ENCODE results near the gene LGR4.
A peak's percentile ranks its signal among the peaks of the same experiment; 100 is the strongest.

The LGR4 gene

DNA sequence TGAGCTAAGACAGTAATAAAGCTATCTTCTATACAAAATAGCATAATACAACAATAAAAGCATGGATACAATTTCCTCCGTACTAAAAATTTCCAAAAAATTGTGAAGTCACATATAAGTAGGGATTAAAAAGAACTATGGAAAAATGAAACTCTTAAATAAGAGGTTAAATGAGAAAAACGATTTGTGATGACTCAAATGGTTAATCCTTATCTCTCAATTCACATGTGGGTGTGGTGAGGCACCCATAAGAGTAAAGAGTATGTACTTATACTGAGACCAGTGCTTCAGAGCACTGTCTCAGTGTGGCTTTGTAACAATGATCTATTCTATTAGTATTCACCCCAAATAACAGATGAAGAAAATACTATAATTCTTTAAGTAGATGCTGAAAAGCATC is 84.6 kb downstream of the LGR4 start:
- Mint-ChIP-seq H3K27me3 (ENCODE audit: low read depth, poor library complexity) (no peaks in the 10 kb centered on the region), H3K36me3 (ENCODE audit: low read depth) (peaks cover 58% of the 10 kb centered on the region), H3K9me3 (no peaks in the 10 kb centered on the region), H3K4me3 (no peak overlapping the region), H3K27ac (no peak overlapping the region), H3K4me1 (peaks cover 59% of the 10 kb centered on the region)
- no peak for DNase-seq
- TF ChIP-seq, protein P1, sequence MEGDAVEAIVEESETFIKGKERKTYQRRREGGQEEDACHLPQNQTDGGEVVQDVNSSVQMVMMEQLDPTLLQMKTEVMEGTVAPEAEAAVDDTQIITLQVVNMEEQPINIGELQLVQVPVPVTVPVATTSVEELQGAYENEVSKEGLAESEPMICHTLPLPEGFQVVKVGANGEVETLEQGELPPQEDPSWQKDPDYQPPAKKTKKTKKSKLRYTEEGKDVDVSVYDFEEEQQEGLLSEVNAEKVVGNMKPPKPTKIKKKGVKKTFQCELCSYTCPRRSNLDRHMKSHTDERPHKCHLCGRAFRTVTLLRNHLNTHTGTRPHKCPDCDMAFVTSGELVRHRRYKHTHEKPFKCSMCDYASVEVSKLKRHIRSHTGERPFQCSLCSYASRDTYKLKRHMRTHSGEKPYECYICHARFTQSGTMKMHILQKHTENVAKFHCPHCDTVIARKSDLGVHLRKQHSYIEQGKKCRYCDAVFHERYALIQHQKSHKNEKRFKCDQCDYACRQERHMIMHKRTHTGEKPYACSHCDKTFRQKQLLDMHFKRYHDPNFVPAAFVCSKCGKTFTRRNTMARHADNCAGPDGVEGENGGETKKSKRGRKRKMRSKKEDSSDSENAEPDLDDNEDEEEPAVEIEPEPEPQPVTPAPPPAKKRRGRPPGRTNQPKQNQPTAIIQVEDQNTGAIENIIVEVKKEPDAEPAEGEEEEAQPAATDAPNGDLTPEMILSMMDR (IDR thresholded peaks at IDR 0.05), result no peak

- no peaks in the 10 kb centered on the region for H3K9me3 Mint-ChIP-seq
- H3K4me3 Mint-ChIP-seq, result no peak overlapping the region
- peak overlapping the region; percentile 69 for H3K27ac Mint-ChIP-seq
- no peaks in the 10 kb centered on the region for H3K27me3 Mint-ChIP-seq (ENCODE audit: low read depth, poor library complexity)
- DNase-seq, result no peak
- peaks cover 53% of the 10 kb centered on the region for H3K4me1 Mint-ChIP-seq
- H3K36me3 Mint-ChIP-seq (ENCODE audit: low read depth), result peaks cover 59% of the 10 kb centered on the region
- TF ChIP-seq, protein P1 (IDR thresholded peaks at IDR 0.05), result no peak
Observed at GRCh38 chr11:27387362-27387761, 85.2 kb downstream of the LGR4 start.

GRCh38 chr11:27386181-27386845 is 86.3 kb downstream of the LGR4 start:
- Mint-ChIP-seq H3K27ac (peak overlapping the region; percentile 94), H3K36me3 (ENCODE audit: low read depth) (peaks cover 70% of the 10 kb centered on the region)
- TF ChIP-seq, protein P1 (IDR thresholded peaks at IDR 0.05), result no peak

DNA sequence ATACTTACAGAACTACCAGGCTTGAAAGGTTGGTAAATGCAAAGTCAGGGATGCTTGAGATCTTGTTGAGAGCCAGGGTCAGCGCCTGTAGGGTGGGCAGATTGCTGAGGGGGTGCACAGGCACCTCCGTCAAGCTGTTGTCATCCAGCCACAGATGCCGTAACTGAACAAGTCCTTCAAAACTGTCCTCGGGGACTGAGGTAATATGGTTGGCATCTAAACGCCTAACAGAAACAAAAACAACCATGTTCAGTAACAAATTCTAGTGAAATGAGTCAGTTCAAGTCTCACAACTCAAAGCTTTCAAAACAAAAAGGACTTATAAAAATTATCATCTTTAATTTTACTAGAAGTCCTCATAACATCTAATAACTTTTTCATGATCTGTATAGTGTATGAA is 87.3 kb downstream of the LGR4 start:
- DNase-seq, result no peak
- Mint-ChIP-seq H3K4me3 (no peak overlapping the region), H3K9me3 (no peaks in the 10 kb centered on the region), H3K4me1 (peaks cover 42% of the 10 kb centered on the region), H3K36me3 (ENCODE audit: low read depth) (peaks cover 69% of the 10 kb centered on the region), H3K27me3 (ENCODE audit: low read depth, poor library complexity) (no peaks in the 10 kb centered on the region), H3K27ac (no peak overlapping the region)
- TF ChIP-seq, protein P1 (IDR thresholded peaks at IDR 0.05), result no peak

More at GRCh38 chr11:27386181-27386845, 86.3 kb downstream of the LGR4 start:
- DNase-seq, result no peak
- Mint-ChIP-seq H3K9me3 (no peaks in the 10 kb centered on the region), H3K4me3 (no peak overlapping the region), H3K4me1 (peaks cover 49% of the 10 kb centered on the region), H3K27me3 (ENCODE audit: low read depth, poor library complexity) (no peaks in the 10 kb centered on the region)

GRCh38 chr11:27384227-27384626 is 88.4 kb downstream of the LGR4 start:
- TF ChIP-seq, protein P1 (IDR thresholded peaks at IDR 0.05), result no peak
- Mint-ChIP-seq H3K27me3 (ENCODE audit: low read depth, poor library complexity) (no peaks in the 10 kb centered on the region), H3K4me1 (peaks cover 36% of the 10 kb centered on the region), H3K27ac (no peak overlapping the region), H3K4me3 (no peak overlapping the region), H3K9me3 (no peaks in the 10 kb centered on the region), H3K36me3 (ENCODE audit: low read depth) (peaks cover 70% of the 10 kb centered on the region)
- no peak for DNase-seq

DNA sequence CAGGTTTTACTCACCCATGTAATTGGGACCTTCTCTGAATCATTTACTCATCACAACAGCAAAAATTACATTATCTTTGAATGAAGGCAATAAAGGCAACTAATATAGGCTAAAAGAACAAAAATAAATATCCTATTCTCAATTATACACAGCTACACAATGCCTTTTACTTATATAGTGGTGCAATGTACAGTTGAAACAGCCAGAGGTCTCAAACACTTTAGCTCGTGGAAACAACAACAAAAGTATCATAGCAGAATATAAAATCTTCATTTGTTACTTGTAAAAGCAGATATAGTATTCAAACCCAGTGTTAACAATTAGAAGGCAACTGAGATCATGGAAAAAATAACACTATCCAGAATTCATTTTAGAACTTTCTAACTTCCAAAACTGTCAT is 88.9 kb downstream of the LGR4 start:
- no peak for DNase-seq
- peaks cover 31% of the 10 kb centered on the region for H3K4me1 Mint-ChIP-seq
- no peak overlapping the region for H3K27ac Mint-ChIP-seq
- no peaks in the 10 kb centered on the region for H3K27me3 Mint-ChIP-seq (ENCODE audit: low read depth, poor library complexity)
- H3K9me3 Mint-ChIP-seq, result no peaks in the 10 kb centered on the region
- peaks cover 70% of the 10 kb centered on the region for H3K36me3 Mint-ChIP-seq (ENCODE audit: low read depth)
- no peak overlapping the region for H3K4me3 Mint-ChIP-seq
- TF ChIP-seq, protein P1 (IDR thresholded peaks at IDR 0.05), result no peak

Measured in nephron progenitor cell (in vitro differentiated cells).